Measurements from ENCODE around the gene GRHL3.

Gene GRHL3

GRCh38 chr1:24293392-24294227 lies 25.5 kb upstream of the GRHL3 start:
- no peak for DNase-seq (ENCODE audit: low spot score)

GRCh38 chr1:24294228-24294672 lies 24.9 kb upstream of the GRHL3 start:
- no peak for DNase-seq (ENCODE audit: low spot score)

GRCh38 chr1:24294716-24295371 lies 24.3 kb upstream of the GRHL3 start:
- DNase-seq (ENCODE audit: low spot score): no peak

- DNase-seq (ENCODE audit: low spot score): no peak
These were observed 23.6 kb upstream of the GRHL3 start for GRCh38 chr1:24295535-24295934.

- no peak for DNase-seq (ENCODE audit: low spot score)
These were observed 21.8 kb upstream of the GRHL3 start for GRCh38 chr1:24297187-24297851.

GRCh38 chr1:24297852-24298232 lies 21.3 kb upstream of the GRHL3 start:
- DNase-seq (ENCODE audit: low spot score): no peak

- no peak for DNase-seq (ENCODE audit: low spot score)
These were observed 20.6 kb upstream of the GRHL3 start for GRCh38 chr1:24298606-24299005.

GRCh38 chr1:24299901-24300300 lies 19.3 kb upstream of the GRHL3 start:
- DNase-seq (ENCODE audit: low spot score): no peak

- DNase-seq (ENCODE audit: low spot score): no peak
These were observed 18.0 kb upstream of the GRHL3 start for GRCh38 chr1:24300971-24301784.

- DNase-seq (ENCODE audit: low spot score): no peak
These were observed 17.4 kb upstream of the GRHL3 start for GRCh38 chr1:24301785-24302175.

- DNase-seq (ENCODE audit: low spot score): no peak
These were observed 16.9 kb upstream of the GRHL3 start for GRCh38 chr1:24302209-24302611.

- DNase-seq (ENCODE audit: low spot score): no peak
These were observed 15.6 kb upstream of the GRHL3 start for GRCh38 chr1:24303600-24303999.

- DNase-seq (ENCODE audit: low spot score): no peak
These were observed 14.4 kb upstream of the GRHL3 start for GRCh38 chr1:24304763-24305162.

GRCh38 chr1:24308365-24309015 lies 10.7 kb upstream of the GRHL3 start:
- DNase-seq (ENCODE audit: low spot score): no peak

GRCh38 chr1:24309762-24310485 lies 9.2 kb upstream of the GRHL3 start:
- no peak for DNase-seq (ENCODE audit: low spot score)

- no peak for DNase-seq (ENCODE audit: low spot score)
These were observed 7.9 kb upstream of the GRHL3 start for GRCh38 chr1:24311234-24311633.

- no peak for DNase-seq (ENCODE audit: low spot score)
These were observed 7.4 kb upstream of the GRHL3 start for GRCh38 chr1:24311741-24312140.

- DNase-seq (ENCODE audit: low spot score): no peak
These were observed 3.8 kb upstream of the GRHL3 start for GRCh38 chr1:24315391-24315790.

- DNase-seq (ENCODE audit: low spot score): no peak
These were observed 2.5 kb upstream of the GRHL3 start for GRCh38 chr1:24316645-24317044.

- DNase-seq (ENCODE audit: low spot score): no peak
These were observed 2.1 kb upstream of the GRHL3 start for GRCh38 chr1:24317081-24317480.

All from putamen (tissue), 1 donor.